ENCODE results near the gene NFKB2. TPM values are rescaled to one million over a fixed set of nuclear protein-coding genes. Genes with fewer than 3 reads are reported as not detected.
A peak's percentile ranks its signal among the peaks of the same experiment; 100 is the strongest.

NFKB2 gene
- total RNA-seq, 1 donor = 20.3 TPM

GRCh38 chr10:102432162-102432950, 36.9 kb downstream of the NFKB2 start, which contains the start of gene CUEDC2:
TSS of gene CUEDC2 (minus strand) at chr10:102432574. CDS start at chr10:102425188, 7,386 bp downstream.
- Histone ChIP-seq H4K20me1 (ENCODE audit: insufficient read depth, low read length) (no peaks in the 10 kb centered on the region), H2AFZ (ENCODE audit: low read length) (peak within 1 kb of the TSS; percentile 91), H3K27me3 (ENCODE audit: insufficient read depth, low read length) (no peaks in the 10 kb centered on the region), H3K4me2 (ENCODE audit: insufficient read depth, low read length) (peak within 1 kb of the TSS; percentile 97), H3K4me1 (ENCODE audit: insufficient read depth, low read length) (peaks cover 34% of the 10 kb centered on the region), H3K79me2 (ENCODE audit: insufficient read depth, low read length) (peaks cover 14% of the 10 kb centered on the region), H3K9me3 (ENCODE audit: low read depth, low read length) (no peaks in the 10 kb centered on the region), H3K4me3 (ENCODE audit: insufficient read depth, low read length) (peak within 1 kb of the TSS; percentile 83), H3K27ac (ENCODE audit: low read depth, low read length) (peak within 1 kb of the TSS; percentile 77), H3K36me3 (ENCODE audit: insufficient read depth, low read length) (peaks cover 5% of the 10 kb centered on the region)
- TF ChIP-seq CTCF (IDR thresholded peaks at IDR 0.05; ENCODE audit: extremely low read depth, low read depth, low read length) = no peak
- peak; percentile 99 for DNase-seq (ENCODE audit: insufficient read length, low spot score, missing footprints)

GRCh38 chr10:102433619-102434046, 38.1 kb downstream of the NFKB2 start:
- Histone ChIP-seq H4K20me1 (ENCODE audit: insufficient read depth, low read length) (no peaks in the 10 kb centered on the region), H3K79me2 (ENCODE audit: insufficient read depth, low read length) (peaks cover 14% of the 10 kb centered on the region), H3K27me3 (ENCODE audit: insufficient read depth, low read length) (no peaks in the 10 kb centered on the region), H3K27ac (ENCODE audit: low read depth, low read length) (no peak overlapping the region), H3K4me2 (ENCODE audit: insufficient read depth, low read length) (no peak overlapping the region), H3K4me3 (ENCODE audit: insufficient read depth, low read length) (no peak overlapping the region), H2AFZ (ENCODE audit: low read length) (no peak overlapping the region), H3K36me3 (ENCODE audit: insufficient read depth, low read length) (peaks cover 5% of the 10 kb centered on the region), H3K9me3 (ENCODE audit: low read depth, low read length) (no peaks in the 10 kb centered on the region), H3K4me1 (ENCODE audit: insufficient read depth, low read length) (peaks cover 34% of the 10 kb centered on the region)
- DNase-seq (ENCODE audit: insufficient read length, low spot score, missing footprints) = no peak
- no peak for TF ChIP-seq CTCF (IDR thresholded peaks at IDR 0.05; ENCODE audit: extremely low read depth, low read depth, low read length)

- Histone ChIP-seq H3K27me3 (ENCODE audit: insufficient read depth, low read length) (no peaks in the 10 kb centered on the region), H3K79me2 (ENCODE audit: insufficient read depth, low read length) (peaks cover 14% of the 10 kb centered on the region), H4K20me1 (ENCODE audit: insufficient read depth, low read length) (no peaks in the 10 kb centered on the region), H2AFZ (ENCODE audit: low read length) (peak overlapping the region; percentile 63), H3K27ac (ENCODE audit: low read depth, low read length) (peak overlapping the region; percentile 56), H3K36me3 (ENCODE audit: insufficient read depth, low read length) (peaks cover 5% of the 10 kb centered on the region), H3K4me1 (ENCODE audit: insufficient read depth, low read length) (peaks cover 34% of the 10 kb centered on the region), H3K4me2 (ENCODE audit: insufficient read depth, low read length) (peak overlapping the region; percentile 76), H3K4me3 (ENCODE audit: insufficient read depth, low read length) (peak overlapping the region; percentile 23), H3K9me3 (ENCODE audit: low read depth, low read length) (no peaks in the 10 kb centered on the region)
- TF ChIP-seq CTCF (IDR thresholded peaks at IDR 0.05; ENCODE audit: extremely low read depth, low read depth, low read length) = no peak
- peak; percentile 93 for DNase-seq (ENCODE audit: insufficient read length, low spot score, missing footprints)
These were observed 39.1 kb downstream of the NFKB2 start for GRCh38 chr10:102434394-102435132.

- Histone ChIP-seq H3K36me3 (ENCODE audit: insufficient read depth, low read length) (peaks cover 5% of the 10 kb centered on the region), H2AFZ (ENCODE audit: low read length) (peak overlapping the region; percentile 63), H3K79me2 (ENCODE audit: insufficient read depth, low read length) (peaks cover 14% of the 10 kb centered on the region), H3K4me1 (ENCODE audit: insufficient read depth, low read length) (peaks cover 34% of the 10 kb centered on the region), H3K9me3 (ENCODE audit: low read depth, low read length) (no peaks in the 10 kb centered on the region), H3K4me3 (ENCODE audit: insufficient read depth, low read length) (peak overlapping the region; percentile 64), H3K27ac (ENCODE audit: low read depth, low read length) (peak overlapping the region; percentile 56), H4K20me1 (ENCODE audit: insufficient read depth, low read length) (no peaks in the 10 kb centered on the region), H3K27me3 (ENCODE audit: insufficient read depth, low read length) (no peaks in the 10 kb centered on the region), H3K4me2 (ENCODE audit: insufficient read depth, low read length) (peak overlapping the region; percentile 76)
- TF ChIP-seq CTCF (IDR thresholded peaks at IDR 0.05; ENCODE audit: extremely low read depth, low read depth, low read length) = no peak
- no peak for DNase-seq (ENCODE audit: insufficient read length, low spot score, missing footprints)
These were observed 39.6 kb downstream of the NFKB2 start for GRCh38 chr10:102435133-102435497.

Data from osteoblast (primary cell).